ENCODE data around the gene CEP85.

CEP85 gene

DNA sequence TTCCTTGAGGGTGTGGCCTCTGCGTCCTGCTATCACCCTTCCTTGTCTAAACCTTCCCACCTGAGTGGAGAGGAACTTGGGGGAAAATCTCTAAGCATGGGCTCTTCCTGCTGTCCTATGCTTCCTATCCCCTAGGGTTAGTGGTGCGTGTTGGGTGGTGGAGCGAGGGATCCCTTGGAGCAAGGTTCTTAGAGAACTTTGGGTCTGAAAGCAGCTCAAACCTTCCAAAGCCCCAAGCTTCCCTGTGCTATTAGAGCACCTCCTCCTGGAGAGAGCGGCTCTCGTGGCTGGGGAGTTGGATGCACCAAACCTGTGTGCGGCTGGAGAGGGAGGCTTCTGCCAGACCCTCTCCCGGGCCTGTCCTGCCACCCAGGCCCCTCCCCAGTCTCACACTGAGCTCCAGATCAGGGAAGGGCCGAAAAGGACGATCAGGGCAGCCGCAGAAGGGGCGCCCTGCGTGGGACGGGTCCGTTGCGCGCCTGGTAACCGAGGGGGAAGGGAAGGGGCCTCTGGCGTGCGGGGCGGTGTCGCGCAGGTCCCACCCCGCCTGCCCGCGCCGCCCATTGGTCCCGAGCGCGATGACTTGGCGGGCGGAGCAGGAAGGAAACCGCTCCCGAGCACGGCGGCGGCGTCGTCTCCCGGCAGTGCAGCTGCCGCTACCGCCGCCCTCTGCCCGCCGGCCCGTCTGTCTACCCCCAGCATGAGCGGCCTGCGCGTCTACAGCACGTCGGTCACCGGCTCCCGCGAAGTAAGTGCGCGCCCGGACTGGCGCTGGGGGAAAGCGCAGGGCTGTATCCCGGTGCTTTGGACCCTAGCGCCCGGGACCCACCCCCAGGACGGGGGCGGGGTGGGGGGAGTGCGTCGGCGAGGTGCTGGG is 45.7 kb downstream of the CEP85 start, which contains the start of gene SH3BGRL3:
SH3BGRL3 (plus strand) TSS at position 631 of the 877 bp plus-strand sequence; CDS start at position 701, 70 bp downstream.
- DNase-seq, result no peak

DNA sequence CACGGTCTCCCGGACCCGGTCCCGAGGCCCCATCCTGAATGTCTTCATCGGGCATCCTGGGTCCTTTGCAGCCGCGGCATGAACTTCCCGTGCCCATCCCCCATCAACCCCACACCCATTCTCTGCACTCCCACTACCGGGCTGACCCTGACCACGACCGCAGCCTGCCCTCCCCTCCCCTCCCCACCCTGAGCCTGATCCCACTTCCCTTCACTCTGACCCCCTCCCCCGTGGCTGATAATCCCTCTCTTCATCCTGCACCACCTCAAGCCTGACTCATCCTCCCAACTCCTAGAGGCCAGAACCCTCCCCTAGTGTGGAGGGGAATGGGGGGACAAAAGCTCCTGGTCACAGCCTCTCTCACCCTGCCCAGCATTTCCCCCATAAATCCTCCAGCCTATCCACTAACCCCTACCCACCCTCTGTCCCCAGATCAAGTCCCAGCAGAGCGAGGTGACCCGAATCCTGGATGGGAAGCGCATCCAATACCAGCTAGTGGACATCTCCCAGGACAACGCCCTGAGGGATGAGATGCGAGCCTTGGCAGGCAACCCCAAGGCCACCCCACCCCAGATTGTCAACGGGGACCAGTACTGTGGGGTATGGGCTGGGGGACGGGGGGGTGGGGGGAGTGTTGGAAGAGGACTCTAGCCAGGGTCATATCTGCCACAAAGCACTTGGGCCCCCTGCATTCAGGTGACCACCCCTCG is 46.5 kb downstream of the CEP85 start:
- no peak for DNase-seq

DNA sequence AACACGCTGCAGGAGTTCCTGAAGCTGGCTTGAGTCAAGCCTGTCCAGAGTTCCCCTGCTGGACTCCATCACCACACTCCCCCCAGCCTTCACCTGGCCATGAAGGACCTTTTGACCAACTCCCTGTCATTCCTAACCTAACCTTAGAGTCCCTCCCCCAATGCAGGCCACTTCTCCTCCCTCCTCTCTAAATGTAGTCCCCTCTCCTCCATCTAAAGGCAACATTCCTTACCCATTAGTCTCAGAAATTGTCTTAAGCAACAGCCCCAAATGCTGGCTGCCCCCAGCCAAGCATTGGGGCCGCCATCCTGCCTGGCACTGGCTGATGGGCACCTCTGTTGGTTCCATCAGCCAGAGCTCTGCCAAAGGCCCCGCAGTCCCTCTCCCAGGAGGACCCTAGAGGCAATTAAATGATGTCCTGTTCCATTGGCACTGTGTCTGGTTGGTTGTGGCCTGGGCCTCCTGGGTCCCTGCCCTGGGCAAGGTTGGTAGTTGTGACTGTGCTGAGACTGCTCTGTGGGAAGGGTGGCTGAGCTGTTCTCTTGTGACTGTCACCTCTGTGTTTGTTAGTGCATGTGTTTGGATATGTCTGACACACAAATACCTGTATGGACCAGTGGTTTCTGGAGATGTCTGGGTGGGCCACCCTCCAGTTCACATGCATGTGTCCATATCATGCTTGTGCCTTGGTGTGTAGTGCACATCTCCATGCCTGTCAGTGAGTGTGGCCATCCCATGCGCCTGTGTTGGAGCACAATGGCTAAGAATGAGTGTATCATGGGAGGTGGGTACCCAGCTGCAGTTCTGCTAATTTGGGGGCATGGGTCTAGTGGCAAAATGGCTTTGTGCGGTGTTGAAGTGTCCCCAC is 47.3 kb downstream of the CEP85 start:
- DNase-seq, result no peak

DNA sequence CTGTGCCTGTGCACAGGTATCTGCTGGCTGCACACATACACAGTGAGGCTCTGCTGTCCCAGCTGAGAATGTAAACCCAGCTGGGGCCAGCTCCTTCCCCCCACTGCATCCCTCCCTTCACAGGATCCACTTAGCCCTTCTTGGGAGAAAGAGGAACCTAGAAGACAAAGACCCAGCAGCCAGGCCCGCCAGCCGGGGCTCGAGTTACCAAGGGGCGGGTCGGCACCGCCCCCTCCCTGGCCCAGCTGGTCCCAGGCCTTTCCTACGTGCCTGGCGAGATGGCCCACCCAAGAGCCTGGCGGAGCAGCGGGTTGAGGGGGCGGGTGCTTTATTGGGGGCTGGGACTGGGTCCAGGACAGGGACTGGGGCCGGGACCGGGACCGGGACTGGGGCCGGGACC is 48.0 kb downstream of the CEP85 start:
- DNase-seq, result no peak

DNA sequence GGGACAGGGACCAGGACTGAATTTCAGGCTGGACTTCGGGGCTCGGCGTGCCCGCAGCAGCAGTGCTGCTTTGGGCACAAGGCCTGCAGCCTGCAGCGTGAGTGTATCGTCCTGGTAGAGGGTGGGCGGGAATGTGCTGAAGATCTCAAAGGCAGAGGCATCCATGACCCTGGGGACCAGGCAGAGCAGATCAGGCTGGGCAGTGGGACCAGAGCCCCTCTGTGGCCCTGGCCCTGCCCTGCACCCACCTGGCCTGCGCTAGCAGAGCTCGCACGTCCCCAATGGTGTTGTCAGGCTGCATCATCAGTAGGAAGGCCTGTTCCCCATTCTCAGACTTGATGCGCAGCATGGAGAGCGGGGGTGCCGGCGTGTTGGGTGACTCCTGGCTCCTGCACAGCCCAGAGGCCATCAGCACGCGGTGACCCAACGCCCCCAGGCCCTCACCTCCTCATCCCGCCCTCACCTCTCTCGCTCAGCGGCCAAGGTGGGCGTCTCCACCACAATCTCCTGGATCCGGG is 48.5 kb downstream of the CEP85 start:
- no peak for DNase-seq

DNA sequence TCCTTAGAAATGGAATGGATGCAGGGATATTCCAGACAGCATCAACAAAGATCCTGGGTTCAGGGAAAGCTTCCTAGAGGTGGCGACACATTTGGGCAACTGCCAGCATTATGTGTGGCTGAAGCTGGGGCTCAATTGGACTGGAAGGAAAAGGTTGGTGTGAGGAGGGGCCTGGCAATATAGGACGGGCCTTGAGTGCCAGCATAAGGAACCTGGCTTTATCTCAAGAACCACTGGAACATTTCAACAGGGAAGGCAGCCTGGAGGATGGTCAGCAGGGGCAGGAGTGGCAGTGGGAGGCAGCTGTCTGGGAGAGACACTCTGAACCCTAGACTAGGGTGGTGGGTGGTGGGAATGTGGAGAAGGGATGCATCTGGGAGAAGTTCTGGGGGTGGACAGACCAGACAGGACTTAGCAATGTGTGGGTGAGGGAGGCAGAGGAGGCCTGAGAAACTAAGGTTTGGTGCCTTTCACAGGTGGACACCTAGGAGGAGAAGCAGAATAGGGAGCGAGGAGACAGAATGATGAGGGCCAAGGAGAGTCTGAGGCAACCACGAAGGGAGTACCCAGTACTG is 49.4 kb downstream of the CEP85 start:
- DNase-seq, result no peak

DNA sequence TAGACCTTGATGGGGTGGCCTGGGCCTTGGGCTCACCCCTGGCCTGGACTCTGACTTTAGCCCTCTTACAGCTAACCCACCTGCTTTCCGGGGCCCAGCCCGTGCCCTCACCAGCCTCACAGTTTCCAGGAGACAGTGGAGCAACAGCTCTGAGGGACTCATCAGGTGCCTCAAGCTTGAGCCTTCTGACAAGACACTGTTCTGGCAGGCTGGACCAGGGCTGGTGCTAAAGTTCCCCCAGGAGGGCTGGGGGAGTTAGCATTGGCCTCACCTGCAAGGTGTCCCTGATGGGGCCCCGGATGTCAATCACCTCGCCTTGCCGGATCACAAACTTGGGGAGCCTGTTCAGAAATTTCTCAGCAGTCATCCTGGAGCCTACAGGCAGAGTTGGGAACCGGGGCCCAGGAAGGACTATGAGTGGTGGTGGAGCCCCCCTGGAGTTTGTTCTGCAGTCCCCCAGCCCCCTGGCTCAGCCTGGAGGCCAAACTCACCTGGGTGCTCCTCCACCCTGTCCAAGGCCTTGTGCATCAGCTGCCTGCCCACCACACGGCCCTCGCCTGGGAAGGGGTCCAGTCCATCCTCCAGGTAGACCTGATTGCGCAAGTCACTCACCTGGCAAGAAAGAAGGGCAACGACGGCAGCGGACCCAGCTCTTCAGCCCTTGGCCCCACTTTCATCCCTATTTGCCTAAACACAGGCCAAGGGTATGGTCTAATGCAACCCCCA is 50.0 kb downstream of the CEP85 start:
- DNase-seq, result no peak

DNA sequence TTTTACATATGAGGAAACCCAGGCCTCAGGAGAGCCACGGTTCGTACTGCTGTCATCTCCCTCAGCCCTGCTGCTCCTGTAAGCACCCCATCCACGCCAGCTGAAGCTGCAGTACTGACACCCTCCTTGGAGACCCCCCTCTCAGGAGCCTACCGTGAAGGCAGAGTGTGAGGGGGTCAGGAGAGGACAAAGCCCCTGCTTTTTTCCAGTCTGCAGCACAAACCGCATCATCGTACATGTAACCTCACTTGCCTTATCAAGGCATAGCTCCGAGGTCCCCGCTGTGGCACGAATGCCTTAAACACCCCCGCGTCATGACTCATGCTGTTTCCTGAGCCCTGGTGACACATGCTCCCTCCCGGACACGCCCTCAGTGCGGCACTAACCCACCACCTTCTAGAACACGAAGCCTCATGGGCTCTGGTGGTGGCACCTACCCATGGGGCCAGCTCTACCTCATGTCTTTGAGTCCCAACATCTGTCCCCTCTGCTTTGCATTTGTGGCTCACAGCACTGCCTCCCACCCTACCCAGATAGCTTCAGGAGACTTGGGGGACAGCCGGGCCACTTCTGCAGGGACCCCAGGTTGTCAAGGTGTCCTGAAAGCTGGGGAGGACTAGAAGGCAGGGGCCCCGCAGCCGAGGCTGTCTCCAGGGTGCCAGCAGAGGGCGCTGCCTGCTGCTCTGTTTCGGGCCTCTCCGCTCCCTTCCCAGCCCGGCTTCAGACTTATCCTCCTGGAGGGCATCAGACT is 50.8 kb downstream of the CEP85 start:
- no peak for DNase-seq

DNA sequence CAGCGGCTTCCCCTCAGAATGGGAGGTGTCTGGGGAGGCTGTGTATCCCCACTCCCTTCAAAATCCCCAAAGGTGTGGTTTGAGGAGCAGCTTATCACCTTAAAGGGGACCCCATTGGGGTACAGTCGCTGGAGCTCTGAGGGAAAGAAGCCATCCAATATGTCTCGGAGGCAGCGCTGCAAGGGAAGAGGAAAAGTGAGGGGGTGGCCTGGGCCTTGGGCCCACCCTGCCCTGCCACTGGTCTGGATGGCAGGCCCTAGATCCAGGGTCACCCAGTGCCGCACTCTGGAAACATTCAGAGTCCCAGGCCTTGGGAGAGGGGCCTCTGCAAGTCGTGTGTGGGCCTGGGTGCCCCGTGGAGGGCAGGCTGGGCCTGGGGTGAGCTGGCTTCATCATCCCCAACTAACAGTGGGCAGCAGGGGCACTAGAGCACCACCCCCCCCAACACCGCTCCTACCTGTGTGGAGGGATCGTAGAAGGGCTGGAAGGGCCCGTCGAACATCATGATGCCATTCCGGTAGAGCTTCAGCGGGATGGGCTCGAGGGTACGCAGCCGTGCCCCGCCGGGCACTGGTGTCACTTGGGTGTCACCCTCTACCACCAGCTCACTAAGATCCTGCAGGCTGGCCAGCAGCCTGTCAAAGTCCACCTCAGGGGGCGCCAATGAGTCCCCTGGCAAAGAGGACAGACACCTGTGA is 51.5 kb downstream of the CEP85 start:
- no peak for DNase-seq

DNA sequence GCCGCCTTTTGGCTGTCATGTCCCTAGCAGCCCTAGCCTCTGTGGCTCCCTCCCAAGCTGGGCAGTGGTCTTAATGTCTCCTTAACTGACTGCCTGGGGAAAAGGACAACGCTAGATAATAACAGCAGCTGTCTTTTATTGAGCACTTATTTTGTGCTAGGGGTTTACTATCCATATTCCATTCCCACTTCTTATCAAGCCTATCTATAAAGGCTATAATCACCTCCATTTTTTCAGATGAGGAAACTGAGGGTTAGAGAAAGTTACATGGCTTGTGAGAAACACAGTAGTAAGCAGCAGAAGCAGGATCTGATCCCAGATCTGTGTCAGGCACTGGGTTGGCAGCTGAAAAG is 52.0 kb downstream of the CEP85 start:
- DNase-seq, result no peak

DNA sequence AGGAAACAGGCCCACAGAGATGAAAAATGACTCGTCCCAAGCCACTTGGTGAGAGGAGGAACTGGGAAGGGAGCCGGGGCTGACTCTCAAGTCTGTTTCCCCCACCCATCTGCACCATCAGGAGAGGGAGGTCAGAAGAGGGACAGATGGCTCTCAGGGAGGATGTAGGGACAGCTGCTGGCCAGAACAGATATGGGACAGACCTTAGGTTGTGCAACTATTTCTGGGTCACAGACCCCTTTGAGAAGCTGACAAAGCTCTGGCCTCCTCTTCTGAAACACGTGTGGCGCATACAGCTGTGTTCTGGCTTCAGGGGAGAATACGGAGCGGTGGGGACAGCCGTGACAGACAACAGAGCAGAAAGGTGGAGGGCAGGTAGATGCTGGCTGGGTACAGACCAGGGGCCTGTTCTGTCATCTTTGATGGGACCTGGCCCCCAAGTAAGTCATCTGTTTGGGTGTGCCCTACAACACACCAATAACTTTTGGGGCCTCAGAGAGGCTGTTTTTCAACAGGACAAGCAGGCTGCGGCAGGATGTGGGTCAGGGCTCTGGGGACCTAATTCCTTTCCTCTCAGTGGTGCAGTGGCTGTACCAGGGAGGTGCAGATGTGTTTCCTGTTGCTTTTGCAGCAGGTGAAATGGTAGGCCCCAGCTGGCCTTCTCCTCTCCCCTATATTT is 53.2 kb downstream of the CEP85 start:
- no peak for DNase-seq

DNA sequence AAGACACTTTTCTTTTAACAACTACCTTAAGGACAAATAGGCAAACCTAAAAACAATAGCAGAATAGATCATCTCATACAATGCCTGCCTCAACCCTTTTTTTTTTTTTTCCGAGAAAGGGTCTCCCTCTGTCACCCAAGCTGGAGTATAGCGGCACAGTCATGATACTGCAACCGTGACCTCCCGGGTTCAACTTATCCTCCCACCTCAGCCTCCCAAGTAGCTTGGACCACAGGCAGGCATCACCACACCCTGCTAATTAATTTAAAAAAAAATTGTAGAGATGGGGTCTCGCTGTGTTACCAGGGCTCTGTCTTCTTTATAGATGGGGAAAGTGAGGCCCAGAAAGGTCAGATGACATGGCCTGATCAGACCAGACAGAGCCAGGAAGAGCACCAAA is 53.8 kb downstream of the CEP85 start:
- no peak for DNase-seq

DNA sequence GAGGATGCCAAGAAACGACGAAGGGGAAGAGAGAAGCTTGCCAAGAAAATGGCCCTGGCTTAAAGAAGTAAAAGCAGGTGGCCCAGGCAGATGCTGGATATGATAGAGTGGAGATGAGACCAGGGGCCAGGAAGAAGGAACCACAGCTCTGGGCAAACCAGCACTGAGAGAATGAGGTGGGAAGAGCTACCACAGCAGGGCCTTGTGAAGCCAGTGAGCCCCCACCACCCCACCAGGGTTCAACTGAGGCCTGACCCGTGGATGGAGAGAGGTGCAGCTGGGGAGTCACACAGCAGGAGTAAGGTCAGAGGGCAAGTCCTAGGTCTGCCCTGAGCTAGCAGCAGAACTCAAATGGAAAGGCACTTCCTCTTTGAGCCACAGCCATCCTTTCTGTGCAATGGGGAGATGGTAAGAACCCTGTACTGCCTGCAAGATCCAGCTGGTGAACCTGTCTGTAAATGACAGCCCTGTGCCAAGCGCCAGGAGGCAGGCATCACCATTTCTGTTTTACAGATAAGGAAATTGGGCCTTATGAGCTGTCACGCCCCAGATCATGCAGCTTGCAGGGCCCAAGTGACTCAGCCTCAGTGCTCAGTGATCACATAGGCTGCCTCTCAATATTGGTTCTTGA is 54.4 kb downstream of the CEP85 start:
- DNase-seq, result no peak

DNA sequence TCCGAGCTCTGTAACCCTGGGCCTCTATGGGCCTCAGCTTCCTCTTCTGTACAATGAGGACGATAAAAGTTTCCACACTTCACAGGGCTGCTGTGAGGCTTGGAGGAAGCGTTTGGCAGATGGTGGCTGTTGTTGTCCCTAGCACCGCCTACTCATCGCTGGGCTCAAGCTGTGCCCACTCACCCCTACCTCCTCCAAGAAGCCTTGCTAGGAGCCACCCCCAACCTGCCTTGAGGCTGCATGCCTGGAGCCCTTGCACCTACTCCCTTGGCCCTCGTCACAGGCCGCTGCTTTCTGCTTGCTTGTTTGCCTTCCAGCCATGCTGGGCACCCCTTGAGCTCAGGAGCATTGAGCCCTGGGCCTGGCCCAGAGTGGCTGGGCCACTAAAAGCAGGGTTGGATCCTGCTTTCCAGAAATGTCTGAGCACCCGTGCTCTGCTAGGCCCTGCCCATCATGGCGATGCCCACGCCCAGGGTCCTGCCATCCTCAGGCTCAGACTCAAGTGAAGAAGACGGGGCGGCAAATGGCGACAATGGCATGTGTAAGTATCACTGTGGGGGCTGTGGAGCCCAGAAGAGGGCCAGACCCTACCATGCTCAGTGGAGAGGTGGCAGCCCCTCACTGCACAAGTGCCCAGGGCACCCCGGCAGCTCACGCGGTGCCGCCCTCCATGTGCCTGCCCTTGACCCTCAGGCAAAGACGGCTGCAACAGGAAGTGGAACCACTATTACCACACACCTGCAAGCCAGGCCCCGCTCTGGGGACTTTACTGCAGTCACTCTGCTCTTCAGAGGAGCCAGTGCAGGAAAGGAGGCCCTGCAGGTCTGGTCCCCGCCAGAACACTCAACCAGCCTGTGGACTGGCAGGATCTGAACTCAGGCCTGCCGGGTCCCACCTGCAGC is 55.4 kb downstream of the CEP85 start:
- DNase-seq, result no peak

DNA sequence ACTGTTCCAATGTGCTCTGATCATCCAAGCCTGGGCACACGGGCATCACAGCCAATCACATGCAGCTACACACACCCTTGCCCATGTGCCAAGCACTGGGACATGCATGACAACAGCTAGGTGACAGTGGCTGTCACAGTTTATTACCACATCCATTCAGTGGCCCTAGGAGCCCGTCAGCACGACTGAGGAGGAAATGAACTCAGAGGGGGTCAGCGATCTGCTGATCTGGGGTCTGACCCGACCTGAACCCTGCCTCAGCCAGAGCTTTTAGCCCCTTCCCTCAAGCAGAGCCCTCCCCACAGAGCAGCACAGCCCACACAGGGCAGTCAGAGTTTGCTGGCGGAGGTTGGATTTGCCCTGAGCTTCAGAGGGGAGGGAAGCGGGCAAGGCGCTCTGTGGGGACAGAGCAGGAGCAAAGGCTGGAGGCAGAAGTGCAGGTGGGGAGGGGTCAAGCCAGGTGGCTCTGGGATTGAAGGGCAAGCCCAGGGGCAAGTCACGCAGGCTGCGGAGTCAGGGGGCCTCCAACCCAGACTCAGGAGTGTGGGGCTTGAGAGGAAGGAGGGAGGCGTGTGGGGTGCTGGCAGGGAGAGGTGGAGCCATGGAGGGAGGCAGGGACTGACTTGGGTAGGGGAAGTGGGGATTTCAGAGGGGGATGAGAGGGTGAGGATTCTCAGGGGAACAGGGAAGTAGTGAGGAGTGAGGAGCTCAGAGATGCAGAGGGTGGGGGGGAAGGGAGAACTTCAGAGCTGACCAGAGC is 56.3 kb downstream of the CEP85 start:
- DNase-seq, result no peak

DNA sequence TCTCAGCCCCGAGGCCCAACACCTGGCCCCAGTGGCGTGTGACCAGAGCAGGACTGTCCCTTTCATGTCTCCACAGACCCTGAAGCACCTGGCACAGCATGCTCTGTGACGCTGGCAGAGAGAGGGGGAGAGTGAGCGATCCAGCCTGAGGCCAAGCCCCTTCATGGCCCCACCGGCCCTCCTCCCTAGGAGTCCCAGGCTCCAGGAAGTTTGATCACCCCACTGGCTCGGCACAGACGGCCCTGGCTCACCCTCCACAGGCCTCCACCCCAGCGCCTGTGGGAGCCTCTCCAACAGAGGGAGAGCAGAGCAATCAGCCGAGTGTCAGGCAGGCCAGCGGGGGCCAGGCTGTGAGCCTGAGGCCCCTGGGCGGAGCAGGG is 56.9 kb downstream of the CEP85 start:
- DNase-seq, result no peak

DNA sequence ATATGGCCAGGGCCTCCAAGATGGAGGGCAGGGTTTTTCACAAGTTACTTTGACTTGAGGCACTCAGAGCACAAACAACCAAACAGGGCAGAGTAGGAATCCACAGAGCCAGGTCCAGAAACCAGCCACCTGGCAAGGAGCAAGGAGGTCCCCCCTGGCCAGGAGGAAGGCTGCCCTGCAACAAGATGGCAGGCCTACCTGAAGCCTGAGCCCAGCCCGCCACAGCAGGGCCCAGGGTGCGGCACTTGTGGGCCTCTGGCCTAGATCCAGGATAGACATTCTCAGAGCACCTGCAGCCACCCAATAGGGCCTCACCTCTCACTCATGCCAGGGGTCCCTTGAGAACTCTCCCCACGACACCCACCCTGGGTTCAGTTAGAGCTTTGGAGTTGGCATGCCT is 57.4 kb downstream of the CEP85 start:
- DNase-seq, result no peak

DNA sequence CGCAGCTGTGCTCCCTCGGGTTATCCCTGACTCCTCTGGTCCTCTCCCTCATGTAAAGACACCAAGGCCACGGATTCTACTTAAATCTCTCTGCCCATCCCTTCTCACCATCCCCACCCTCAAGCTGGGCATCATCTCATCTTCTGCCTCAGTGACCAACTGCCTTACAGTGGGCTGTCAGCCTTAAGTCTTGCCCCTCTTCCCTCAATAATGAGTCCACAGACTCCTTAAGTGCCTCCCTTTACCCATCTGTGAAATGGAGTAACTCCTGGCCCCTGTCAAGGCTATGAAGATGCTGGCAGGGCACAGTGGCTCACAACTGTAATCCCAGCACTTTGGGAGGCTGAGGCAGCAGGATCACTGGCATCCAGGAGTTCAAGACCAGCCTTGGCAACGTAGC is 57.9 kb downstream of the CEP85 start:
- no peak for DNase-seq
